ENCODE data around the gene KRTAP5-5.
"Not testable (repeated sequence)": the region's sequence is repeated elsewhere in the genome, so short reads cannot be mapped to it uniquely, and the experiment has no call there.

Gene KRTAP5-5

DNA sequence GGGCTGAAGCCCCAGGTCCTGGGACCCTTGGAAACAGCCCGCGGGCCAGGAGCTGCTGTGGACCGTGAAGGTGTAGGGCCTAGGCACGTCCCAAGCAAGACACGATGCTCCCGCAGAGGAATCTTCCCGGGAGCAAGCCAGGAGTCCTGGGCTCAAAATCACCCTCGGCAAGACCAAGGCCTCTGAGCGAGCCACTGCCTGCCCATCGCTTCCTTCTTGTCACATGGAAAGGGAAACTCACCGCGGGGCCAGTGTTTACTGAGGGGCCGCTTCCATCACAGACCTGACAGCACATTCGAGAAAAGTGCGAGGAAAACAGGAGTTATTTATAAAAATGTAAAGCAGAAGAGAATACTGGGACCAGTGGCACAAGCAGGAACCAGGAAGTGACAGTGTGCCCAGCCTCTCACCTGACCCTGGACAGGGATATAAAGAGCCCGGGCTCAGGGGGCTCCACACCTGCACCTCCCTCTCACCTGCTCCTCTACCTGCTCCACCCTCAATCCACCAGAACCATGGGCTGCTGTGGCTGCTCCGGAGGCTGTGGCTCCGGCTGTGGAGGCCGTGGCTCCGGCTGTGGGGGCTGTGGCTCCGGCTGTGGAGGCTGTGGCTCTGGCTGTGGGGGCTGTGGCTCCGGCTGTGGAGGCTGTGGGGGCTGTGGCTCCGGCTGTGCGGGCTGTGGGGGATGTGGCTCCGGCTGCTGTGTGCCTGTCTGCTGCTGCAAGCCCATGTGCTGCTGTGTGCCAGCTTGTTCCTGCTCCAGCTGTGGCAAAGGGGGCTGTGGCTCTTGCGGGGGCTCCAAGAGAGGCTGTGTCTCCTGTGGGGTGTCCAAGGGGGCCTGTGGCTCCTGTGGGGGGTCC lies at the start of gene KRTAP5-5:
KRTAP5-5 (plus strand) TSS at position 450 of the 860 bp plus-strand sequence; CDS start at position 516, 66 bp downstream.
- no peaks in the 10 kb centered on the region for H3K9me3 ChIP-seq
- H3K36me3 ChIP-seq (replicated peaks) = no peaks in the 10 kb centered on the region
- no peaks in the 10 kb centered on the region for H3K4me1 ChIP-seq
- no peak within 1 kb of the TSS for H3K4me3 ChIP-seq
- no peak for DNase-seq (ENCODE audit: low spot score in 2 of 2)
- in situ Hi-C loops (cut with MboI; ENCODE audit: low sequenced_read_pairs) = no loop called here
- H3K27me3 ChIP-seq (ENCODE audit: low read depth) = peaks cover 36% of the 10 kb centered on the region

- H3K27me3 ChIP-seq (ENCODE audit: low read depth) = peaks cover 19% of the 10 kb centered on the region
- H3K9me3 ChIP-seq = peaks cover 5% of the 10 kb centered on the region
- in situ Hi-C loops (cut with MboI; ENCODE audit: low sequenced_read_pairs) = no loop called here
- H3K4me3 ChIP-seq = no peak overlapping the region
- H3K36me3 ChIP-seq (replicated peaks) = no peaks in the 10 kb centered on the region
- no peak for DNase-seq (ENCODE audit: low spot score in 2 of 2)
- no peaks in the 10 kb centered on the region for H3K4me1 ChIP-seq
Measured at GRCh38 chr11:1581976-1582375, 47.6 kb upstream of the KRTAP5-5 start.

DNA sequence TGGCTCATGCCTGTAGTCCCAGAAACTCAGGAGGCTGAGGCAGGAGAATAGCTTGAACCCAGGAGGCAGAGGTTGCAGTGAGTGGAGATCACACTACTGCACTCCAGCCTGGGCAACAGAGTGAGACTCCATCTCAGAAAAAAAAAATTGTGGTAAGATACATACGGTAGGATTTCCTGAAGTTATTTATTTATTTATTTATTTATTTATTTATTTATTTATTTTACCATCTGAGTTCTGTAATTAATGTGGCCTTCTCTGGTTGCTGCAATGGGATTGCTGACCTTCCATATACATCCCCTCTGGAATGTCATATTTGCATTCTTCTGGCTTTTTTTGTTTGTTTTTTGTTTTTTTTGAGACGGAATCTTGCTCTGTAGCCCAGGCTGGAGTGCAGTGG lies 46.7 kb upstream of the KRTAP5-5 start:
- peaks cover 19% of the 10 kb centered on the region for H3K27me3 ChIP-seq (ENCODE audit: low read depth)
- H3K4me1 ChIP-seq; in situ Hi-C loops (cut with MboI; ENCODE audit: low sequenced_read_pairs); H3K36me3 ChIP-seq (replicated peaks); H3K9me3 ChIP-seq; H3K4me3 ChIP-seq; DNase-seq (ENCODE audit: low spot score in 2 of 2): not testable (repeated sequence)

DNA sequence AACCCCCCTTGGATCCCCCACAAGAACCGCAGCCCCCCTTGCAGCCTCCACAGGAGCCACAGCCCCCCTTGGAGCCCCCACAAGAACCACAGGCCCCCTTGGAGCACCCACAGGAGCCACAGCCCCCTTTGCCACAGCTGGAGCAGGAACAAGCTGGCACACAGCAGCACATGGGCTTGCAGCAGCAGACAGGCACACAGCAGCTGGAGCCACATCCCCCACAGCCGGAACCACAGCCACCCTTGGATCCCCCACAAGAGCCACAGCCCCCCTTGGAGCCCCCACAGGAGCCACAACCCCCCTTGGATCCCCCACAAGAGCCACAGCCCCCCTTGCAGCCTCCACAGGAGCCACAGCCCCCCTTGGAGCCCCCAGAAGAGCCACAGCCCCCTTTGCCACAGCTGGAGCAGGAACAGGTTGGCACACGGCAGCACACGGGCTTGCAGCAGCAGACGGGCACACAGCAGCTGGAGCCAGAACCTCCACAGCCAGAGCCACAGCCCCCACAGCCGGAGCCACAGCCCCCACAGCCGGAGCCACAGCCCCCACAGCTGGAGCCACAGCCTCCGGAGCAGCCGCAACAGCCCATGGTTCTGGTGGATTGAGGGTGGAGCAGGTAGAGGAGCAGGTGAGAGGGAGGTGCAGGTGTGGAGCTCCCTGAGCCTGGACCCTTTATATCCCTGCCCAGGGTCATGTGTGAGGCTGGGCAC lies 44.8 kb upstream of the KRTAP5-5 start, which contains the start of gene KRTAP5-1:
KRTAP5-1 (minus strand) TSS at position 623 of the 710 bp plus-strand sequence; CDS start at position 589, 34 bp downstream.
- H3K36me3 ChIP-seq (replicated peaks); DNase-seq (ENCODE audit: low spot score in 2 of 2); H3K4me3 ChIP-seq; H3K9me3 ChIP-seq; in situ Hi-C loops (cut with MboI; ENCODE audit: low sequenced_read_pairs); H3K4me1 ChIP-seq: not testable (repeated sequence)
- peaks cover 19% of the 10 kb centered on the region for H3K27me3 ChIP-seq (ENCODE audit: low read depth)

DNA sequence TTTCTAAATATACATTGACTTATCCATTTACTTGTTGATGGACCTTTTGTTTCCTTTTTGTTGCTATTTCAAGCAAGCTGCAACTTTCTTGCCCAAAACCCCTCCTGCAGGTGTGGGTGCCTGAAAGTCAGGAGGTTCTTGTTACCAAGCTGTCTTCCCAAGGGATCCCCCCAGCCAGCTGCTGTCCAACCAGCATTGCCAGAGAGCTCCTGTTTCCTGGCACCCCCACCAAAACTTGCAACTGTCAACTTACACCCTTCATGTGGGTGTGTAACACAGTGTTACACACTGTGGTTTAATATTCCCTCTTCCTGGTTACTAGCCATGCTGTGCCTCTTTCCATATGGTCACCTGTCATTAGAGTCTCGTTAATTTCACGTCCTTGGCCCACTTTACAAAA lies 42.9 kb upstream of the KRTAP5-5 start:
- H3K9me3 ChIP-seq = no peaks in the 10 kb centered on the region
- no peak for DNase-seq (ENCODE audit: low spot score in 2 of 2)
- in situ Hi-C loops (cut with MboI; ENCODE audit: low sequenced_read_pairs) = no loop called here
- no peaks in the 10 kb centered on the region for H3K36me3 ChIP-seq (replicated peaks)
- H3K27me3 ChIP-seq (ENCODE audit: low read depth) = peaks cover 21% of the 10 kb centered on the region
- no peak overlapping the region for H3K4me3 ChIP-seq
- no peaks in the 10 kb centered on the region for H3K4me1 ChIP-seq

DNA sequence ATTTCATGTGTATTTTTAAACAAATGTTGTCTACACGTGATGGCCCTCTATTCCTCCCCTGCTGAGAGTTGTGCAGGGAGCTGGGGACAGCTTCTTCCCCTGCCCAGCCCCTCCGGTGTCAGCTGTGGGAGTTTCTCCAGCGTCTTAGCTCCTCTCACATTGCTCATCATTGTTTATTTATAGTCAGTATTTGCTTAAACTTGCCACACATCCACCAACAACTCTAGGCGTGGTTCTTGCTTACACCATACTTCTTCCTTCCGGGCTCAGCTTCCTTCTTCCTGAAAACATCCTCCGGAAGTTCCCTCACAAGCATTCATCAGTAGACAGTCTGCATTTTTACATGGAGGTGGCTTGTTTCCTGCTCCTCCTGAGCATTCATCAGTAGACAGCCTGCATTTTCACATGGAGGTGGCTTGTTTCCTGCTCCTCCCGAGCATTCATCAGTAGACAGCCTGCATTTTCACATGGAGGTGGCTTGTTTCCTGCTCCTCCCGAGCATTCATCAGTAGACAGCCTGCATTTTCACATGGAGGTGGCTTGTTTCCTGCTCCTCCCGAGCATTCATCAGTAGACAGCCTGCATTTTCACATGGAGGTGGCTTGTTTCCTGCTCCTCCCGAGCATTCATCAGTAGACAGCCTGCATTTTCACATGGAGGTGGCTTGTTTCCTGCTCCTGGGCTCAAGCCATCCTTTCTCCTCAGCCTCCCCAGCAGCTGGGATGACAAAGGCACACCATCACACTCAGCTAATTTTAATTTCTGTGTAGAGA lies 40.2 kb upstream of the KRTAP5-5 start:
- in situ Hi-C loops (cut with MboI; ENCODE audit: low sequenced_read_pairs); DNase-seq (ENCODE audit: low spot score in 2 of 2); H3K4me3 ChIP-seq; H3K36me3 ChIP-seq (replicated peaks); H3K9me3 ChIP-seq; H3K4me1 ChIP-seq: not testable (repeated sequence)
- peaks cover 15% of the 10 kb centered on the region for H3K27me3 ChIP-seq (ENCODE audit: low read depth)

DNA sequence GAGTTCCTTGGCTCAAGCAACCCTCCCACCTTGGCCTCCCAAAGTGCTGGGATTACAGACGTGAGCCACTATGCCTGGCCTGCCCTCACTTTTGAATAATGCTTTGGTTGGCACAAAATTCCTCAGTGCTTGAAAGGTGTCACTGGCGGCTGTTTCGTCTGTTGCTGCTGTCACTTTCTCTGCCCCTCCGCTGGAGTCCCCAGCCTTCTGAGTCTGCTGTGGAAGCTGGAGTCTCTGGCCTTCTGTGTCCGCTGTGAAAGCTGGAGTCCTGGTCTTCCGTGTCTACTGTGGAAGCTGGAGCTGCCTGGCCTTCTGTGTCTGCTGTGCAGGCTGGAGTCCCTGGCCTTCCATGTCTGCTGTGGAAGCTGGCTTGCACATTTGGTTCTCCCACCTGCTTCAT lies 39.6 kb upstream of the KRTAP5-5 start:
- Histone ChIP-seq H3K9me3 (no peaks in the 10 kb centered on the region), H3K36me3 (replicated peaks) (no peaks in the 10 kb centered on the region), H3K4me3 (no peak overlapping the region), H3K4me1 (no peaks in the 10 kb centered on the region), H3K27me3 (ENCODE audit: low read depth) (peaks cover 16% of the 10 kb centered on the region)
- no peak for DNase-seq (ENCODE audit: low spot score in 2 of 2)
- in situ Hi-C loops (cut with MboI; ENCODE audit: low sequenced_read_pairs) = no loop called here

- H3K27me3 ChIP-seq (ENCODE audit: low read depth) = peaks cover 16% of the 10 kb centered on the region
- no peaks in the 10 kb centered on the region for H3K9me3 ChIP-seq
- no peak overlapping the region for H3K4me3 ChIP-seq
- H3K36me3 ChIP-seq (replicated peaks) = no peaks in the 10 kb centered on the region
- in situ Hi-C loops (cut with MboI; ENCODE audit: low sequenced_read_pairs) = no loop called here
- DNase-seq (ENCODE audit: low spot score in 2 of 2) = no peak
- no peaks in the 10 kb centered on the region for H3K4me1 ChIP-seq
Measured at GRCh38 chr11:1592628-1593027, 36.9 kb upstream of the KRTAP5-5 start.

- in situ Hi-C loops (cut with MboI; ENCODE audit: low sequenced_read_pairs); H3K4me1 ChIP-seq; DNase-seq (ENCODE audit: low spot score in 2 of 2); H3K4me3 ChIP-seq; H3K36me3 ChIP-seq (replicated peaks); H3K9me3 ChIP-seq: not testable (repeated sequence)
- H3K27me3 ChIP-seq (ENCODE audit: low read depth) = peaks cover 19% of the 10 kb centered on the region
Measured at GRCh38 chr11:1595994-1596575, 33.5 kb upstream of the KRTAP5-5 start.

GRCh38 chr11:1596576-1597121 lies 32.9 kb upstream of the KRTAP5-5 start:
- H3K36me3 ChIP-seq (replicated peaks); H3K4me3 ChIP-seq; H3K4me1 ChIP-seq; in situ Hi-C loops (cut with MboI; ENCODE audit: low sequenced_read_pairs); H3K9me3 ChIP-seq; DNase-seq (ENCODE audit: low spot score in 2 of 2): not testable (repeated sequence)
- peaks cover 17% of the 10 kb centered on the region for H3K27me3 ChIP-seq (ENCODE audit: low read depth)

GRCh38 chr11:1597331-1597993 lies 32.1 kb upstream of the KRTAP5-5 start:
- in situ Hi-C loops (cut with MboI; ENCODE audit: low sequenced_read_pairs) = no loop called here
- Histone ChIP-seq H3K27me3 (ENCODE audit: low read depth) (peaks cover 15% of the 10 kb centered on the region), H3K4me1 (no peaks in the 10 kb centered on the region), H3K36me3 (replicated peaks) (no peaks in the 10 kb centered on the region), H3K9me3 (no peaks in the 10 kb centered on the region), H3K4me3 (no peak overlapping the region)
- DNase-seq (ENCODE audit: low spot score in 2 of 2) = no peak

GRCh38 chr11:1597994-1598380 lies 31.6 kb upstream of the KRTAP5-5 start, which contains the start of gene KRTAP5-2:
Gene KRTAP5-2, minus strand, starts transcription at chr11:1598294. Its CDS starts 44 bp downstream, at chr11:1598250.
- Histone ChIP-seq H3K27me3 (ENCODE audit: low read depth) (peaks cover 15% of the 10 kb centered on the region), H3K36me3 (replicated peaks) (no peaks in the 10 kb centered on the region), H3K4me3 (no peak within 1 kb of the TSS), H3K9me3 (no peaks in the 10 kb centered on the region), H3K4me1 (no peaks in the 10 kb centered on the region)
- DNase-seq (ENCODE audit: low spot score in 2 of 2) = no peak
- in situ Hi-C loops (cut with MboI; ENCODE audit: low sequenced_read_pairs) = no loop called here

GRCh38 chr11:1598406-1598805 lies 31.2 kb upstream of the KRTAP5-5 start:
- peaks cover 14% of the 10 kb centered on the region for H3K27me3 ChIP-seq (ENCODE audit: low read depth)
- H3K4me1 ChIP-seq; H3K36me3 ChIP-seq (replicated peaks); H3K9me3 ChIP-seq; H3K4me3 ChIP-seq; in situ Hi-C loops (cut with MboI; ENCODE audit: low sequenced_read_pairs); DNase-seq (ENCODE audit: low spot score in 2 of 2): not testable (repeated sequence)

All from HAP-1 (cell line).